Stomach (tissue), 4 donors: ENCODE data around the gene CAPZA1.
"Not testable (repeated sequence)": the region's sequence is repeated elsewhere in the genome, so short reads cannot be mapped to it uniquely, and the experiment has no call there.

Experiments used
- POLR2A ChIP-seq, 4 donors: fragments of 450-650 bp; IDR thresholded peaks; one replicate each; pipeline ENCODE4 v1.6.1; 2016; ENCODE audit warnings: antibody characterized with exemption in 4 of 4, control low read depth in 2 of 4, mild to moderate bottlenecking in 1 of 4, moderate library complexity in 1 of 4
- TF ChIP-seq, protein P1 (sequence below), 7 experiments: fragments of 450-650 bp in 4 of 7; fragments of 200-600 bp in 3 of 7; sonication (generic) in 3 of 7; IDR thresholded peaks; one replicate each; pipeline ENCODE4 v1.5.1; 2016 to 2019; ENCODE audit warnings: antibody characterized with exemption in 7 of 7, control low read depth in 2 of 7, mild to moderate bottlenecking in 1 of 7

GRCh38 chr1:112624493-112624892, 4.9 kb downstream of the CAPZA1 start:
- TF ChIP-seq POLR2A (IDR thresholded peaks at IDR 0.05) = not testable (repeated sequence)
- TF ChIP-seq, protein P1, sequence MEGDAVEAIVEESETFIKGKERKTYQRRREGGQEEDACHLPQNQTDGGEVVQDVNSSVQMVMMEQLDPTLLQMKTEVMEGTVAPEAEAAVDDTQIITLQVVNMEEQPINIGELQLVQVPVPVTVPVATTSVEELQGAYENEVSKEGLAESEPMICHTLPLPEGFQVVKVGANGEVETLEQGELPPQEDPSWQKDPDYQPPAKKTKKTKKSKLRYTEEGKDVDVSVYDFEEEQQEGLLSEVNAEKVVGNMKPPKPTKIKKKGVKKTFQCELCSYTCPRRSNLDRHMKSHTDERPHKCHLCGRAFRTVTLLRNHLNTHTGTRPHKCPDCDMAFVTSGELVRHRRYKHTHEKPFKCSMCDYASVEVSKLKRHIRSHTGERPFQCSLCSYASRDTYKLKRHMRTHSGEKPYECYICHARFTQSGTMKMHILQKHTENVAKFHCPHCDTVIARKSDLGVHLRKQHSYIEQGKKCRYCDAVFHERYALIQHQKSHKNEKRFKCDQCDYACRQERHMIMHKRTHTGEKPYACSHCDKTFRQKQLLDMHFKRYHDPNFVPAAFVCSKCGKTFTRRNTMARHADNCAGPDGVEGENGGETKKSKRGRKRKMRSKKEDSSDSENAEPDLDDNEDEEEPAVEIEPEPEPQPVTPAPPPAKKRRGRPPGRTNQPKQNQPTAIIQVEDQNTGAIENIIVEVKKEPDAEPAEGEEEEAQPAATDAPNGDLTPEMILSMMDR (IDR thresholded peaks at IDR 0.05) = not testable (repeated sequence)
